Measurements from ENCODE around the gene TRIM2.

DNA sequence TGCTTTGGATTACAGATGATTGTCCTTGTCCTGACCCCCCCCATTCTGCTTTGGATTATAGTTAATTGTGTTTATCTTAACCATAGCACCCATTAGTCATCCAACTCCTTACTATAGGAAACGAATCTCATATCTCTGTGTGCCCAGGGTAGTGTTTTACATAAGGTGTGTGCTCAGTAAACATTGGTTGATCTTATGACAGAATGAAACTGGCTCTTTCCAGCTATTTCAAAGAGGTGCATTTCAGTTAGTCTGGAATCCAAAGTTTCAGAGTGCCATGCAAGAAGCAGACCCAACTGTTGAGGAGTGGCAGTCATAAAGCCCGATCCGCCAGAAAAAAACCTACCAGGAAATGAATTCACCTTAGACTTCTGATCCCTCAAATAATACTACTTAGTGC, 14.7 kb downstream of the TRIM2 start:
- TF ChIP-seq POLR2AphosphoS5 (IDR thresholded peaks at IDR 0.05; ENCODE audit: low read depth, low read length) (no peak), TAF1 (IDR thresholded peaks at IDR 0.05; ENCODE audit: borderline replicate concordance, insufficient read depth, low read length) (no peak), SIN3A (IDR thresholded peaks at IDR 0.05; ENCODE audit: borderline replicate concordance, insufficient read depth, low read length) (no peak), FOXP2 (optimal IDR thresholded peaks at IDR 0.05; ENCODE audit: borderline replicate concordance, extremely low read depth, extremely low read length, insufficient read depth) (no peak)
- TF ChIP-seq, protein P1, sequence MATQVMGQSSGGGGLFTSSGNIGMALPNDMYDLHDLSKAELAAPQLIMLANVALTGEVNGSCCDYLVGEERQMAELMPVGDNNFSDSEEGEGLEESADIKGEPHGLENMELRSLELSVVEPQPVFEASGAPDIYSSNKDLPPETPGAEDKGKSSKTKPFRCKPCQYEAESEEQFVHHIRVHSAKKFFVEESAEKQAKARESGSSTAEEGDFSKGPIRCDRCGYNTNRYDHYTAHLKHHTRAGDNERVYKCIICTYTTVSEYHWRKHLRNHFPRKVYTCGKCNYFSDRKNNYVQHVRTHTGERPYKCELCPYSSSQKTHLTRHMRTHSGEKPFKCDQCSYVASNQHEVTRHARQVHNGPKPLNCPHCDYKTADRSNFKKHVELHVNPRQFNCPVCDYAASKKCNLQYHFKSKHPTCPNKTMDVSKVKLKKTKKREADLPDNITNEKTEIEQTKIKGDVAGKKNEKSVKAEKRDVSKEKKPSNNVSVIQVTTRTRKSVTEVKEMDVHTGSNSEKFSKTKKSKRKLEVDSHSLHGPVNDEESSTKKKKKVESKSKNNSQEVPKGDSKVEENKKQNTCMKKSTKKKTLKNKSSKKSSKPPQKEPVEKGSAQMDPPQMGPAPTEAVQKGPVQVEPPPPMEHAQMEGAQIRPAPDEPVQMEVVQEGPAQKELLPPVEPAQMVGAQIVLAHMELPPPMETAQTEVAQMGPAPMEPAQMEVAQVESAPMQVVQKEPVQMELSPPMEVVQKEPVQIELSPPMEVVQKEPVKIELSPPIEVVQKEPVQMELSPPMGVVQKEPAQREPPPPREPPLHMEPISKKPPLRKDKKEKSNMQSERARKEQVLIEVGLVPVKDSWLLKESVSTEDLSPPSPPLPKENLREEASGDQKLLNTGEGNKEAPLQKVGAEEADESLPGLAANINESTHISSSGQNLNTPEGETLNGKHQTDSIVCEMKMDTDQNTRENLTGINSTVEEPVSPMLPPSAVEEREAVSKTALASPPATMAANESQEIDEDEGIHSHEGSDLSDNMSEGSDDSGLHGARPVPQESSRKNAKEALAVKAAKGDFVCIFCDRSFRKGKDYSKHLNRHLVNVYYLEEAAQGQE (IDR thresholded peaks at IDR 0.05; ENCODE audit: insufficient read depth in 1 of 2, low read depth in 2 of 2, low read length in 2 of 2) = no peak
